Hematopoietic multipotent progenitor cell treated with erythropoietin and hydrocortisone succinate and interleukin-3 and kit ligand, for 15 days (in vitro differentiated cells): ENCODE measurements around the gene KIF1C.
"Not testable (repeated sequence)": the region's sequence is repeated elsewhere in the genome, so short reads cannot be mapped to it uniquely, and the experiment has no call there.

Experiments
- DNase-seq: peaks from one replicate; pipeline ENCODE4 v3.0.0-alpha.2; 2015; ENCODE audit warnings: low spot score

Gene KIF1C

DNA sequence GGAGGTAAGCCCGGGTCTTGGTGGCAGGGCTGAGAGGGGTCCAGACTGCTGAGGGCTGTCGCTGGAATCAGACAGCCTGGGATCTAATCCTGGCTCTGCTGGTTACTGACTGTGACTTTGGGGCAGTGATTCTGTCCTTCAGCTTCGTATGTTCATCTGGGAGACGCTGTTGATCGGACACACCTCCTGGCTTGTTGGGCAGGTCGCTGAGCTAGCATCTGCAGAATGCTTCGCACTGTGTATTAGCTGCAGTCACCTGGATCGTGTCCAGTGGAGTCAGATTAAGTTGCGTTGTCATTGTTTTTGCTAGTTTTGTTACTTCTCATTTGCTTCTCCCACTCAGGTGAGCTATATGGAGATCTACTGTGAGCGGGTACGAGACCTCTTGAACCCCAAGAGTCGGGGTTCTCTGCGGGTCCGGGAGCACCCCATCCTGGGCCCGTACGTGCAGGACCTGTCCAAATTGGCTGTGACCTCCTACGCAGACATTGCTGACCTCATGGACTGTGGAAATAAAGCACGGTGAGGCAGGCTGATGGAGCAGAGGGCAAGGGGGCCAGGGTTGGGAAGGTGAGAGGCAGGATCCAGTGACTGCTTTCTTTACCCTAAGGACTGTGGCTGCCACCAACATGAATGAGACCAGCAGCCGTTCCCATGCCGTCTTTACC, 4.5 kb downstream of the KIF1C start:
- DNase-seq: no peak

DNA sequence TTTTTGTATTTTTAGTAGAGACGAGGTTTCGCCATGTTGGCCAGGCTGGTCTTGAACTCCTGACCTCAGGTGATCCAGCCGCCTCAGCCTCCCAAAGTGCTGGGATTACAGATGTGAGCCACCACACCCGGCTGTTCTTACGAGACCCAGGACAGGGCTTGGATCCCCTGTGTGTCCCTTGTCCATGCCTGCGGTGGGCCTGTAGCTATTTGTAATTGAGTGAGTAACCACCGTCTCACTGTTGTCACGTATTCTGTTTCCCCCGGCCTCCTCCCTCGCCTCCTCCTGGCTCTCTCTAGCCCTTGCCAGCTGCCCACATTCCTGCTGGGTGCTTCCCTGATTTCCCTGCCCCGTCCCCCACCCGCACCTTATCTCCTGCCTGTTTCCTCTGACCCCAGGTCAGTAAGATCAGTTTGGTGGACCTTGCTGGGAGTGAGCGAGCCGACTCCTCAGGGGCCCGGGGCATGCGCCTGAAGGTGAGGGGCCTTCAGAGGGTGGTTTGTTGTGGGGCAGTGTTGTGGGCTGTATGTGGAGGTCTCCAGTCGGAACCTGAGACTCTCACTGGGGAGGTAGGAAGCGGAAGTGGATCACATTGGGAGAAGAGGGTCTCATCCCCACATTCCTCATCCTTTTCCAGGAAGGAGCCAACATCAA, 5.6 kb downstream of the KIF1C start:
- DNase-seq: no peak

DNA sequence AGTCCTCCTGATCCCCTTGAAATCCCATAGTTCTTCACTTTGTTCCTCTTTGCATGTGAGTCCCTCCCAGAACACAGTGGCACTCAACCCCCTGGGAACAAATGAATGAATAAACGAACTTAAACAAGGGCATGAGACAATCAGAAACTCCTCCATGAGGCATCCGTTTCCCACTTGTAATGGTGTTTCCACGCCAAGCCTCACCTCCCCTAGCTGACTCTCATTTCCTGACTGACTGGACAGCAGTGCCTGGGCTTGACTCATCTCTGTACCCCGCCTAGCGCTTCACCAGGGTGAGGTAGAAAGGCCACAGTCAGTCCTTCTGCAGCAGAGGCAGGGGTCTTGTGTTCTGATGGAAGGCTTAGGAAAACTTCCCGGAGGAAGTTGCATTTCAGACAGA, 14.2 kb downstream of the KIF1C start:
- no peak for DNase-seq

- DNase-seq: no peak
Measured at GRCh38 chr17:5014357-5014756, 16.6 kb downstream of the KIF1C start.

GRCh38 chr17:5019475-5019956, 21.8 kb downstream of the KIF1C start:
- no peak for DNase-seq

- DNase-seq: no peak
Measured at GRCh38 chr17:5020502-5021023, 22.8 kb downstream of the KIF1C start.

- no peak for DNase-seq
Measured at GRCh38 chr17:5022171-5022711, 24.5 kb downstream of the KIF1C start.

GRCh38 chr17:5023588-5024147, 25.9 kb downstream of the KIF1C start:
- DNase-seq: no peak

DNA sequence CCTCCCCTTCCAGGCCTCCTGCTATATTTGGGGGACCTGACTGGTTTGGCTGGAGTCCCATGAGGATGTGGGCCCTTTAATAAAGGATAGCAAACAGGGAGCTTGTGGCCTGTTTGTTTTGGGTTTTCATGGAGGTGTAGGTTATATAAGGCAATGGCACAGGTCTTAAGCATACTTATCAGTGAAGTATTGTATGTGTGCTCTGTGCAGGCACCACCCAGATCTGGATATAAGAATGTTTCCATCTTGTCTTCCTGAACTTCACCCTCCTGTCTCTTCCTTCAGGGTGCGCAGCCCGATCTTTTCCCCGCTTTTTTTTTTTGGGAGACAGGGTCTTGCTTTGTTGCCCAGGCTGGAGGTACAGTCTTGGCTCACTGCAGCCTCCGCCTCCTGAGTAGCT, 26.9 kb downstream of the KIF1C start:
- DNase-seq: no peak

DNA sequence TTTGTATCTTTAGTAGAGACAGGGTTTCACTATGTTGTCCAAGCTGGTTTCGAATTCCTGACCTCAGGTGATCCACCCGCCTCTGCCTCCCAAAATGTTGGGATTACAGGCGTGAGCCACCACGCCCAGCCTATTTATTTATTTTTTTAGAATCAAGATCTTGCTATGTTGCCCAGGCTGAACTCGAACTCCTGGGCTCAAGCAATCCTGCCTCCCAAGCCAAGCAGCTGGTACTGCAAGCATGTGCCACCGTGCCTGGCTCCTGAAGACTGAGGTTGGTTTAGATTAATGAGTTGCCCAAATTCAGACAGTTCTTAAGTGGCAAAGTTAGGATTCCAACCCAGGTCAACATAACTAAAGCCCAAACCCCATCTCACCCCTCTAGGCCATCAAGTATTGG, 29.5 kb downstream of the KIF1C start:
- no peak for DNase-seq

- no peak for DNase-seq
Measured at GRCh38 chr17:5027916-5028315, 30.2 kb downstream of the KIF1C start.

- not testable (repeated sequence) for DNase-seq
Measured at GRCh38 chr17:5030168-5030567, 32.4 kb downstream of the KIF1C start.

DNA sequence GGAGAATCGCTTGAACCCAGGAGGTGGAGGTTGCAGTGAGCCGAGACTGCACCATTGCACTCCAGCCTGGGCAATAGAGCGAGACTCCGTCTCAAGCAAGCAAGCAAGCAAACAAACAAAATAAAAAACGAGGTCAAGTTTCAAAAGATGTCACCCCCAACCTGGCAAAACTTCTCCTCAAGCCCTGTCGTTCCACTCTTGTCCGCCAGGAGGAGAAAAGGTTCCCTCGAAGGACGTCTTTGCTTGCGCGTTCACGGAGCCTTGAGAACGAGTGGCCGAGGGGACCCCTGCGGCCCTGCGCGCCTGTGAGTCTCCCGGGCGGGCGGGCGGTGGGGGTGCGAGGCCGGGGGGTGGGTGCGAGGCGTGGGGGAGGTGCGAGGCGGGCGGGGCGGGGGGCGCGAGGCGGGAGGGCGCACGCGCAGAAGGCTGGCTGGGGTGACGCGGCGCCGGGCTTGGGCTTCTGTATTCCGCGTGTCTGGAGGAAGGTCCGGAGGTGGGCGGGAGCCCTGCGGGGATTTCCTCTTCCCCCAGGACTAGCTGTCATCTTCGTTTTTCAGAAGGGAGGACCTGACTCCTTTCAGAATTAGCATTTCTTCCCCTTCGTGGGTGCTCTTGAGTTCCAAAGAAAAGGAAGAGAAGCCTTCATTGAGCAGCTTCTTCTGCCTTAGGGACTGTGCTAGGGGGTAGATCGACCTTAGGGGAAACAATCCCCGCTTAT, 33.8 kb downstream of the KIF1C start:
- peak; percentile 65 for DNase-seq

- no peak for DNase-seq
Measured at GRCh38 chr17:5032865-5033264, 35.1 kb downstream of the KIF1C start.

GRCh38 chr17:5033352-5034015, 35.7 kb downstream of the KIF1C start:
- DNase-seq: no peak

DNA sequence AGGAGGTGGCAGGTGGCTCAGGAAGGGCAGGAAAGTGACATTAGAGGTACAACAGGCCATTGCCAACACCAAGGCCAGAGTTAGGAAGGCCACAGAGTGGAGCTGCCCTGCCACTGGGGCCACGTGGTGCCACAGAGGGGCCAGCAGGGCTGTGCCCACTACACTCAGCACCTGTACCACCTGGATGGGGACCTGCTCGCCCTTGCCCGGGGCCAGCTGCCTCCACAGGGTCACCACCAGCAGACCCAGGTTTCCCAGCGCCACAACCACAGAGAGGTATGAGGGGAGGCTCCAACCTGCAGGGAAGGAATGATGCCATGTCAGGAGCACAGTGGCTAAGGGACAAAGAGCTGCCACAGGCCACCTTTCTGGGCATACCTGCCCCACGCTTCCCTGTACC, 36.3 kb downstream of the KIF1C start:
- DNase-seq: no peak

DNA sequence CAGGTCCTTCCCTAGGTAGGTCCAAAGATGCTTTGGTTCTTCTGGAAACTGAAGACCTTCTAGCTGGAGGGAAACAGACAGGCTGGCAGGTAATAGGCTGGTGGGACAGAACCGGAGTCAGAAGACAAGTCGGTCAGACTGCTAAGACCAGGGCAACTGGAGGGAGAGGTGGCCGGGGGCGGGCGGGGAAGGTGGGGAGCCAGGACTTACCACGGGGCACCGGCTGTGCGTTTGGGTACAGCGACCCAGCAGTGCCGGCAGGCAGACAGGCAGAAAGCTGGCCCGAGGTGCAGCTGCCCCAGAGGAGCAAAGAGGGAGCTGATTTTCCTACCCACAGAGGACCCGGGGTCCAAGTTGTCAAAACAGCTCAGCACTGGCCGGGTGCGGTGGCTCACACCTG, 36.9 kb downstream of the KIF1C start:
- DNase-seq: no peak

GRCh38 chr17:5035315-5035714, 37.6 kb downstream of the KIF1C start, which contains the start of gene SLC52A1:
Gene SLC52A1, minus strand, starts transcription at chr17:5035426. Its CDS starts 820 bp downstream, at chr17:5034606.
- DNase-seq: no peak

DNA sequence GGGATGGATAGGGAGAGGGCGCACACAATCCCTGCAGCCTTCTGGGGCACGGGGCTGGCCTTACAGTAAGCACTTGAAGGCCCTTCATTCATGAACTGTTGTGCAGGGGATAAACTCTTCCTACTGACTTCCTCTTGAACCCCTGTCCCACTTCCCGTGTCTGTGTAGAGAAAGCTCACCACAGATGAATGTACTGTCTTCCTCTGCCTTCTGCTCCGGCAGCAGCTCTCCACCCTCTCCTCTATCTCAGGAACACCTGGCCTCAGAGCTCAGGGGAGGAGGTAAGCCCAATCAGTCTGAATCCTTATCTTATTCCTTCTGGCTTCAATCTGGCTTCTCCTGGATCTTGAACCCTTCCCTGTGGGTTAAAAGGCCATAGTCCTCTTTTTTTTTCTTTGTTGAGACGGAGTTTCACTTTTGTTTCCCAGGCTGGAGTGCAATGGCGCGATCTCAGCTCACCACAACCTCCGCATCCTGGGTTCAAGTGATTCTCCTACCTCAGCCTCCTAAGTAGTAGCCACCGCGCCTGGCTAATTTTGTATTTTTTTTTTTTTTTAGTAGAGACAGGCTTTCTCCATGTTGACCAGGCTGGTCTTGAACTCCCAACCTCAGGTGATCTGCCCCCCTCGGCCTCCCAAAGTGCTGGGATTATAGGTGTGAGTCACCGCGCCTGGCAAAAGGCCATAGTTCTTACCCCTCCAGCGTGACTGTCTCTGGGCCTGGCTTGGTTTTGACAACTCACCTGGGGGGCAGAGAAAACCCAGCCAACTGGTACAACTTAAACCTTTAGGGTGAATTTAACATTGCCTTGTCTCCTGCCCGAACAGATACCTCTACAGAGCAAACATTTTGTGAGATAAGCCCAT, 44.6 kb downstream of the KIF1C start:
- no peak for DNase-seq

DNA sequence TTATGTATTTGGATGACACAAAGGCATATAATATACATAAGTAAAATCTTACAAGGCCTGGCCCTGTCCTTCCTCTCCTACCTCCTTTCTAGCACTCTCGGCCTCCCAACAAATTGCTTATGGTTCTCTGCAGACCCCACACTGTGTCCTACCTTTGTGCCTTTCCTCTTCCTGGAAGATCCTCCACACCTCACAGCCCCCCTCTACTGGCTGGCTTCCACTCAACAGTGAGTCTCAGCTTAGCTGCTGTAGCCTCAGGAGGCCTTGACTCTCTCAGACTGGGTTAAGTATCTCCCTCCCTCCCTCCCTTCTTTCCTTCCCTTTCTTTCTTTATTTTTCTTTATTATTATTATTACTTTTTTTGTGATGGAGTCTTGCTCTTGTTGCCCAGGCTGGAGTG, 45.8 kb downstream of the KIF1C start:
- no peak for DNase-seq

- DNase-seq: no peak
Measured at GRCh38 chr17:5044630-5045029, 46.9 kb downstream of the KIF1C start.
